ENCODE results near the gene RAD51B. TPM values are rescaled to one million over a fixed set of nuclear protein-coding genes. Genes with fewer than 3 reads are reported as not detected.

RAD51B gene
- total RNA-seq, 1 experiment from 2014 or later: 14.2 TPM

- no peak overlapping the region for H3K4me3 Mint-ChIP-seq
- H3K27me3 Mint-ChIP-seq (ENCODE audit: low read depth): no peaks in the 10 kb centered on the region
- CTCF ChIA-PET: no interaction called here
- DNase-seq (ENCODE audit: low spot score): no peak
- no peaks in the 10 kb centered on the region for H3K36me3 Mint-ChIP-seq
- no peak overlapping the region for H3K27ac Mint-ChIP-seq
- peaks cover 17% of the 10 kb centered on the region for H3K4me1 Mint-ChIP-seq
- POLR2A ChIA-PET: no interaction called here
- no peaks in the 10 kb centered on the region for H3K9me3 Mint-ChIP-seq
- ATAC-seq: no peak
- TF ChIP-seq ERG (CRISPR knock-in tag; IDR thresholded peaks at IDR 0.05): no peak
- TF ChIP-seq HMGA2 (CRISPR knock-in tag; IDR thresholded peaks at IDR 0.05): no peak
- no peak for TF ChIP-seq OVOL2 (CRISPR knock-in tag; IDR thresholded peaks at IDR 0.05; ENCODE audit: borderline replicate concordance)
- no peak for TF ChIP-seq ESRRA (CRISPR knock-in tag; IDR thresholded peaks at IDR 0.05; ENCODE audit: borderline replicate concordance)
- no peak for TF ChIP-seq RORB (CRISPR knock-in tag; IDR thresholded peaks at IDR 0.05)
- no peak for TF ChIP-seq IRF1 (CRISPR knock-in tag; IDR thresholded peaks at IDR 0.05)
- TF ChIP-seq ZNF219 (CRISPR knock-in tag; IDR thresholded peaks at IDR 0.05; ENCODE audit: borderline replicate concordance): no peak
- no peak for TF ChIP-seq MXD4 (CRISPR knock-in tag; IDR thresholded peaks at IDR 0.05; ENCODE audit: borderline replicate concordance)
- no peak for TF ChIP-seq ATF3 (CRISPR knock-in tag; conservative IDR thresholded peaks at IDR 0.05)
- TF ChIP-seq PREB (CRISPR knock-in tag; IDR thresholded peaks at IDR 0.05; ENCODE audit: borderline replicate concordance): no peak
- TF ChIP-seq ZNF532 (CRISPR knock-in tag; IDR thresholded peaks at IDR 0.05; ENCODE audit: borderline replicate concordance): no peak
- no peak for TF ChIP-seq ZNF416 (CRISPR knock-in tag; IDR thresholded peaks at IDR 0.05)
- TF ChIP-seq ZNF396 (CRISPR knock-in tag; IDR thresholded peaks at IDR 0.05; ENCODE audit: borderline replicate concordance): no peak
- TF ChIP-seq FOXK1 (CRISPR knock-in tag; IDR thresholded peaks at IDR 0.05): no peak
- TF ChIP-seq GTF2I (CRISPR knock-in tag; conservative IDR thresholded peaks at IDR 0.05): no peak
- TF ChIP-seq NFATC4 (CRISPR knock-in tag; IDR thresholded peaks at IDR 0.05): no peak
- TF ChIP-seq HMGXB4 (CRISPR knock-in tag; IDR thresholded peaks at IDR 0.05): no peak
- TF ChIP-seq JAZF1 (CRISPR knock-in tag; IDR thresholded peaks at IDR 0.05): no peak
- TF ChIP-seq USF1 (CRISPR knock-in tag; IDR thresholded peaks at IDR 0.05): no peak
These were observed 466.0 kb downstream of the RAD51B start for GRCh38 chr14:68285421-68286179.
